Measurements from ENCODE around the gene ZBTB48. TPM values are rescaled to one million over a fixed set of nuclear protein-coding genes. Genes with fewer than 3 reads are reported as not detected.

The ZBTB48 gene
- total and polyA plus RNA-seq, 4 donors: 8.3 to 18.1 (median 13.1) TPM

GRCh38 chr1:6632588-6633514, 53.1 kb downstream of the ZBTB48 start:
- DNase-seq (ENCODE audit: low spot score): no peak
- H3K36me3 ChIP-seq (ENCODE audit: control insufficient read depth in 4 of 4, insufficient read depth in 3 of 4, low read depth in 1 of 4, low read length in 3 of 4): peaks cover 16 to 67% (median 38%) of the 10 kb centered on the region in 4 donors
- 92% methylated on average over 30 of the region's 30 CpGs for WGBS
- no peak overlapping the region for H3K4me3 ChIP-seq (ENCODE audit: low read depth in 1 of 3, low read length in 3 of 3)
- no peaks in the 10 kb centered on the region for H3K27me3 ChIP-seq (ENCODE audit: control insufficient read depth in 4 of 4, insufficient read depth in 4 of 4, low read length in 3 of 4)
- no peaks in the 10 kb centered on the region for H3K4me1 ChIP-seq (ENCODE audit: control insufficient read depth in 4 of 4, insufficient read depth in 4 of 4, low read length in 3 of 4)
- TF ChIP-seq RXRA (IDR thresholded peaks at IDR 0.05): no peak
- no peak for TF ChIP-seq NR2F2 (IDR thresholded peaks at IDR 0.05)
- no peak for TF ChIP-seq REST (IDR thresholded peaks at IDR 0.05)
- TF ChIP-seq JUND (IDR thresholded peaks at IDR 0.05): no peak
- no peak for TF ChIP-seq GABPA (IDR thresholded peaks at IDR 0.05 in 1 of 2, conservative IDR thresholded peaks at IDR 0.05 in 1 of 2)
- TF ChIP-seq MAX (IDR thresholded peaks at IDR 0.05): no peak
- no peaks in the 10 kb centered on the region for H3K9me3 ChIP-seq (ENCODE audit: control insufficient read depth in 4 of 4, low read length in 3 of 4)
- no peak overlapping the region for H3K9ac ChIP-seq (ENCODE audit: low read depth in 1 of 2, low read length in 2 of 2)
- no peak overlapping the region for H3K27ac ChIP-seq (ENCODE audit: low read depth in 1 of 2, low read length in 2 of 2)

GRCh38 chr1:6634371-6635052, 54.7 kb downstream of the ZBTB48 start:
- H3K9me3 ChIP-seq (ENCODE audit: control insufficient read depth in 4 of 4, low read length in 3 of 4): no peaks in the 10 kb centered on the region
- DNase-seq (ENCODE audit: low spot score): peak; percentile 66
- H3K27me3 ChIP-seq (ENCODE audit: control insufficient read depth in 4 of 4, insufficient read depth in 4 of 4, low read length in 3 of 4): no peaks in the 10 kb centered on the region
- H3K4me1 ChIP-seq (ENCODE audit: control insufficient read depth in 4 of 4, insufficient read depth in 4 of 4, low read length in 3 of 4): no peaks in the 10 kb centered on the region
- peaks cover 20 to 71% (median 37%) of the 10 kb centered on the region in 4 donors for H3K36me3 ChIP-seq (ENCODE audit: control insufficient read depth in 4 of 4, insufficient read depth in 3 of 4, low read depth in 1 of 4, low read length in 3 of 4)
- WGBS: 66% methylated on average over 29 of the region's 29 CpGs
- no peak overlapping the region for H3K4me3 ChIP-seq (ENCODE audit: low read depth in 1 of 3, low read length in 3 of 3)
- H3K9ac ChIP-seq (ENCODE audit: low read depth in 1 of 2, low read length in 2 of 2): no peak overlapping the region
- H3K27ac ChIP-seq (ENCODE audit: low read depth in 1 of 2, low read length in 2 of 2): no peak overlapping the region
- TF ChIP-seq CTCF (IDR thresholded peaks at IDR 0.05; ENCODE audit: low read depth, low read length, missing input control): peak; percentile 57
- no peak for TF ChIP-seq ATF3 (IDR thresholded peaks at IDR 0.05)
- TF ChIP-seq TAF1 (conservative IDR thresholded peaks at IDR 0.05): no peak
- TF ChIP-seq EGR1 (IDR thresholded peaks at IDR 0.05; ENCODE audit: low read depth in 2 of 2): no peak
- TF ChIP-seq FOXA1 (IDR thresholded peaks at IDR 0.05): no peak
- no peak for TF ChIP-seq FOXA2 (IDR thresholded peaks at IDR 0.05)
- TF ChIP-seq GABPA (IDR thresholded peaks at IDR 0.05 in 1 of 2, conservative IDR thresholded peaks at IDR 0.05 in 1 of 2): no peak
- TF ChIP-seq NR2F2 (IDR thresholded peaks at IDR 0.05): no peak
- TF ChIP-seq RXRA (IDR thresholded peaks at IDR 0.05): peak in 1 of 2 donors; percentile 32
- TF ChIP-seq JUND (IDR thresholded peaks at IDR 0.05): no peak
- peak in 1 of 2 donors; percentile 53 for TF ChIP-seq HNF4A (conservative IDR thresholded peaks at IDR 0.05)
- no peak for TF ChIP-seq SP1 (IDR thresholded peaks at IDR 0.05)
- TF ChIP-seq ZBTB33 (IDR thresholded peaks at IDR 0.05): no peak
- TF ChIP-seq YY1 (IDR thresholded peaks at IDR 0.05): no peak
- no peak for TF ChIP-seq REST (IDR thresholded peaks at IDR 0.05)
- TF ChIP-seq MAX (IDR thresholded peaks at IDR 0.05): no peak
- peak; percentile 80 to 92 for TF ChIP-seq RAD21 (IDR thresholded peaks at IDR 0.05)
